Measurements from ENCODE around the gene HTR7. TPM values are rescaled to one million over a fixed set of nuclear protein-coding genes. Genes with fewer than 3 reads are reported as not detected.

The HTR7 gene
- total RNA-seq, 1 donor from 2014 or later = 2.3 TPM

- no peaks in the 10 kb centered on the region for H3K36me3 Mint-ChIP-seq
- no peak overlapping the region for H3K4me3 Mint-ChIP-seq
- peaks cover 19% of the 10 kb centered on the region for H3K27me3 Mint-ChIP-seq
- no peak overlapping the region for H3K27ac Mint-ChIP-seq
- no peaks in the 10 kb centered on the region for H3K9me3 Mint-ChIP-seq
- no peaks in the 10 kb centered on the region for H3K4me1 Mint-ChIP-seq (ENCODE audit: unreplicated experiment)
- DNase-seq (ENCODE audit: extremely low spot score, unreplicated experiment) = no peak
- TF ChIP-seq, protein P1, sequence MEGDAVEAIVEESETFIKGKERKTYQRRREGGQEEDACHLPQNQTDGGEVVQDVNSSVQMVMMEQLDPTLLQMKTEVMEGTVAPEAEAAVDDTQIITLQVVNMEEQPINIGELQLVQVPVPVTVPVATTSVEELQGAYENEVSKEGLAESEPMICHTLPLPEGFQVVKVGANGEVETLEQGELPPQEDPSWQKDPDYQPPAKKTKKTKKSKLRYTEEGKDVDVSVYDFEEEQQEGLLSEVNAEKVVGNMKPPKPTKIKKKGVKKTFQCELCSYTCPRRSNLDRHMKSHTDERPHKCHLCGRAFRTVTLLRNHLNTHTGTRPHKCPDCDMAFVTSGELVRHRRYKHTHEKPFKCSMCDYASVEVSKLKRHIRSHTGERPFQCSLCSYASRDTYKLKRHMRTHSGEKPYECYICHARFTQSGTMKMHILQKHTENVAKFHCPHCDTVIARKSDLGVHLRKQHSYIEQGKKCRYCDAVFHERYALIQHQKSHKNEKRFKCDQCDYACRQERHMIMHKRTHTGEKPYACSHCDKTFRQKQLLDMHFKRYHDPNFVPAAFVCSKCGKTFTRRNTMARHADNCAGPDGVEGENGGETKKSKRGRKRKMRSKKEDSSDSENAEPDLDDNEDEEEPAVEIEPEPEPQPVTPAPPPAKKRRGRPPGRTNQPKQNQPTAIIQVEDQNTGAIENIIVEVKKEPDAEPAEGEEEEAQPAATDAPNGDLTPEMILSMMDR (conservative IDR thresholded peaks at IDR 0.05) = peak; percentile 44
Observed at GRCh38 chr10:90788199-90788491, 69.7 kb downstream of the HTR7 start.

- Mint-ChIP-seq H3K27ac (no peak overlapping the region), H3K4me3 (no peak overlapping the region), H3K36me3 (no peaks in the 10 kb centered on the region), H3K27me3 (peaks cover 19% of the 10 kb centered on the region), H3K4me1 (ENCODE audit: unreplicated experiment) (no peaks in the 10 kb centered on the region), H3K9me3 (no peaks in the 10 kb centered on the region)
- no peak for DNase-seq (ENCODE audit: extremely low spot score, unreplicated experiment)
- TF ChIP-seq, protein P1 (conservative IDR thresholded peaks at IDR 0.05) = peak; percentile 83
Observed at GRCh38 chr10:90787393-90788198, 70.2 kb downstream of the HTR7 start.

- peaks cover 15% of the 10 kb centered on the region for H3K27me3 Mint-ChIP-seq
- TF ChIP-seq, protein P1 (conservative IDR thresholded peaks at IDR 0.05) = no peak
- no peaks in the 10 kb centered on the region for H3K36me3 Mint-ChIP-seq
- no peak overlapping the region for H3K4me3 Mint-ChIP-seq
- H3K27ac Mint-ChIP-seq = no peak overlapping the region
- no peaks in the 10 kb centered on the region for H3K4me1 Mint-ChIP-seq (ENCODE audit: unreplicated experiment)
- H3K9me3 Mint-ChIP-seq = no peaks in the 10 kb centered on the region
- DNase-seq (ENCODE audit: extremely low spot score, unreplicated experiment) = no peak
Observed at GRCh38 chr10:90785782-90786181, 72.1 kb downstream of the HTR7 start.

DNA sequence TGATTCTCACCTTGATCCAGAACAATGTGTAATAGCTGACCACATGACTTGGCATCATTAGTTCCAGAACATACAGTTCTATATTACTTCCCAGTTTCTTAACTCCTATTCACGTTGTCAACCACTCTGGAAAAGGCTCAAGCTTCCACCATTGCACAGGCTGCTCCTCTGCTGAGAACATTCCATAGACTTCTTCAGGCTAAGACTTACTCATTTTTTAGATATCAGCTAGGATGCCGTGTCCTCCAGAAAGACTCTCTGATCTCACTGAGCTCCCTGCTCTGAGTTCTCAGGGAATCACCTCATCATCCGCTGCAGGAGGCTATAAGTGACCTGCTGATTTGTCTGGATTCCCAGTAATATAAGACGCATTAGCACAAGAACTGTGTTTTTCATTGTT lies 73.1 kb downstream of the HTR7 start:
- no peak for DNase-seq (ENCODE audit: extremely low spot score, unreplicated experiment)
- H3K27me3 Mint-ChIP-seq = peaks cover 11% of the 10 kb centered on the region
- no peaks in the 10 kb centered on the region for H3K4me1 Mint-ChIP-seq (ENCODE audit: unreplicated experiment)
- H3K27ac Mint-ChIP-seq = no peak overlapping the region
- no peaks in the 10 kb centered on the region for H3K9me3 Mint-ChIP-seq
- H3K4me3 Mint-ChIP-seq = no peak overlapping the region
- TF ChIP-seq, protein P1 (conservative IDR thresholded peaks at IDR 0.05) = no peak
- H3K36me3 Mint-ChIP-seq = no peaks in the 10 kb centered on the region

DNA sequence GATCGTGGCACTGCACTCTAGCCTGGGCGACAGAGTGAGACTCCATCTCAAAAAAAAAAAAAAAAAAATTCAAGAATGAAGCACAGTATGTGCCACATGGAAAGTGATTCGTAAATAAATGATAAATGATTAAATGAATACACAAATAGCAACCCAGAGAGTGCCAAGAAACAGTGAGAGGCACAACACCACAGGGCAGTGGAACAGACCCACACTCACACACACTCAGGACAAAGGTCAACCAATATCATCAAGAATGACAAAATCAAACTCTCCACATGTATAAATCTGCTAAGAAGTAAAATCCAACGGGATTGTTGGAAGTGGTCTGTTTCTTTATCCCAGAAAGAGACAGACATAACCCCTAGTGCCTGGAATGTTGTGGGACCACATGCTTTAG lies 77.4 kb downstream of the HTR7 start:
- peaks cover 5% of the 10 kb centered on the region for H3K27me3 Mint-ChIP-seq

More for the DNA sequence above, 77.4 kb downstream of the HTR7 start:
- no peaks in the 10 kb centered on the region for H3K36me3 Mint-ChIP-seq
- no peaks in the 10 kb centered on the region for H3K9me3 Mint-ChIP-seq
- DNase-seq (ENCODE audit: extremely low spot score, unreplicated experiment) = no peak
- H3K4me1 Mint-ChIP-seq (ENCODE audit: unreplicated experiment) = peaks cover 12% of the 10 kb centered on the region
- no peak overlapping the region for H3K4me3 Mint-ChIP-seq
- TF ChIP-seq, protein P1 (conservative IDR thresholded peaks at IDR 0.05) = no peak
- no peak overlapping the region for H3K27ac Mint-ChIP-seq
